ENCODE results near the gene COL7A1. TPM values are rescaled to one million over a fixed set of nuclear protein-coding genes. Genes with fewer than 3 reads are reported as not detected.

COL7A1 gene
- polyA plus RNA-seq, 3 donors = 0.37 to 1.9 TPM; not detected in 1

DNA sequence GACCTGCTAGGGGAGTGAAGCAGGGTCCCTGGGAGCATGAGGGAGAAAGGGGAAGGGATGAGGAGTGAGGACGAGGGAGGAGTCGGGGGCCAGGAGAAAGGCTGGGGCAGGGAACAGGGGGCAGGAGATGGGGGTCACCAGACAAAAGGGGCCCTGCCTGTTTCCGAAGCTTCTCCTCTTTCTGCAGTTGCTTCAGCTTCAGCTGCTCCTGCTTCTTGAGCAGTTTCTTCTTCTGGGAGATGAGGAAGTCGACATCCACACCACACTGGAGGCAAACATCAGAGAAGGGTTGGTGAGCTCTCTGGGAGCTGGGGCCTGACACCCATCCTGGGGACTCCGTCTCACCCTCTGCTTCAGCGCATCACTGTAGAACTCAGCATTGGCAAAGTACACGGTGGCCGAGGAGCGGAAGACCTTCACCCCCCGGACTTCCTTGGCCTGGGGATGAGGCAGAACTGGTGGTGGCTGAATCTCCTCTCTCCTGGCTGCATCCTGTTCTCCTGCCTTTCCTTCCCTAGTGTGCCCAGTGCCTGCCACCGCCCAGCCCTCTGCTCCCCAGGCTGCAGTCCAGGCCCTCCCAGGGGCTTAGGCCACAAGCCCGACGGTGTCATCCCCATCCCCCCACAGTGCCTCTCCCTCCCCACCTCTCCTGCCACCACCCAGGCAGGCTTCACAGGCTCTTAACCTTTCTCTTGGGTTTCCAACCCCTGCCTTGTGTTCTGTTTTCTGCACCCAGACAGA, 33.3 kb upstream of the COL7A1 start:
- no peak overlapping the region for H3K4me2 ChIP-seq (replicated peaks; ENCODE audit: extremely low read depth, low read length, poor library complexity, severe bottlenecking)
- Mint-ChIP-seq H3K9me3 (peaks cover 0 to 3% (median 0%) of the 10 kb centered on the region in 7 donors), H3K4me3 (no peak overlapping the region), H3K4me1 (peaks cover 1% of the 10 kb centered on the region), H3K36me3 (peaks cover 76 to 93% of the 10 kb centered on the region in 2 donors), H3K27me3 (ENCODE audit: low read depth in 3 of 3) (peaks cover 0 to 5% (median 4%) of the 10 kb centered on the region in 3 donors), H3K27ac (peak overlapping the region in 5 of 7 donors; percentile 2 to 60 (median 34))
- peaks cover 82 to 95% of the 10 kb centered on the region in 2 donors for H3K36me3 ChIP-seq (replicated peaks in 1 of 2; ENCODE audit: control insufficient read depth in 1 of 2, insufficient read depth in 2 of 2, low read length in 2 of 2)
- H3K79me2 ChIP-seq (ENCODE audit: insufficient read depth, low read length) = peaks cover 2% of the 10 kb centered on the region
- H3K9ac ChIP-seq (ENCODE audit: insufficient read depth, low read length, poor library complexity, severe bottlenecking) = no peak overlapping the region
- H4K20me1 ChIP-seq (ENCODE audit: insufficient read depth, low read length) = peaks cover 4% of the 10 kb centered on the region
- no peaks in the 10 kb centered on the region for H3K27me3 ChIP-seq (ENCODE audit: control insufficient read depth in 2 of 2, insufficient read depth in 2 of 2, low read length in 2 of 2)
- no peaks in the 10 kb centered on the region for H3K9me3 ChIP-seq (replicated peaks in 1 of 2; ENCODE audit: control insufficient read depth in 1 of 2, insufficient read depth in 1 of 2, low read length in 2 of 2)
- H3K4me1 ChIP-seq (ENCODE audit: control insufficient read depth in 1 of 2, insufficient read depth in 2 of 2, low read length in 2 of 2) = peaks cover 0 to 4% of the 10 kb centered on the region in 2 donors
- intact Hi-C loops (cut with micrococcal nuclease) = no loop called here
- no peak overlapping the region for H3K4me3 ChIP-seq (replicated peaks in 1 of 3; ENCODE audit: low read depth in 2 of 3, low read length in 3 of 3)
- no peak overlapping the region for H2AFZ ChIP-seq (ENCODE audit: insufficient read depth, low read depth, low read length, poor library complexity, severe bottlenecking)
- DNase-seq = no peak
- WGBS (ENCODE audit: insufficient coverage) = 98% methylated on average over 11 of the region's 13 CpGs
- no peak overlapping the region for H3K27ac ChIP-seq (ENCODE audit: low read depth in 1 of 2, low read length in 2 of 2)
- TF ChIP-seq, protein P1, sequence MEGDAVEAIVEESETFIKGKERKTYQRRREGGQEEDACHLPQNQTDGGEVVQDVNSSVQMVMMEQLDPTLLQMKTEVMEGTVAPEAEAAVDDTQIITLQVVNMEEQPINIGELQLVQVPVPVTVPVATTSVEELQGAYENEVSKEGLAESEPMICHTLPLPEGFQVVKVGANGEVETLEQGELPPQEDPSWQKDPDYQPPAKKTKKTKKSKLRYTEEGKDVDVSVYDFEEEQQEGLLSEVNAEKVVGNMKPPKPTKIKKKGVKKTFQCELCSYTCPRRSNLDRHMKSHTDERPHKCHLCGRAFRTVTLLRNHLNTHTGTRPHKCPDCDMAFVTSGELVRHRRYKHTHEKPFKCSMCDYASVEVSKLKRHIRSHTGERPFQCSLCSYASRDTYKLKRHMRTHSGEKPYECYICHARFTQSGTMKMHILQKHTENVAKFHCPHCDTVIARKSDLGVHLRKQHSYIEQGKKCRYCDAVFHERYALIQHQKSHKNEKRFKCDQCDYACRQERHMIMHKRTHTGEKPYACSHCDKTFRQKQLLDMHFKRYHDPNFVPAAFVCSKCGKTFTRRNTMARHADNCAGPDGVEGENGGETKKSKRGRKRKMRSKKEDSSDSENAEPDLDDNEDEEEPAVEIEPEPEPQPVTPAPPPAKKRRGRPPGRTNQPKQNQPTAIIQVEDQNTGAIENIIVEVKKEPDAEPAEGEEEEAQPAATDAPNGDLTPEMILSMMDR (IDR thresholded peaks at IDR 0.05) = no peak

DNA sequence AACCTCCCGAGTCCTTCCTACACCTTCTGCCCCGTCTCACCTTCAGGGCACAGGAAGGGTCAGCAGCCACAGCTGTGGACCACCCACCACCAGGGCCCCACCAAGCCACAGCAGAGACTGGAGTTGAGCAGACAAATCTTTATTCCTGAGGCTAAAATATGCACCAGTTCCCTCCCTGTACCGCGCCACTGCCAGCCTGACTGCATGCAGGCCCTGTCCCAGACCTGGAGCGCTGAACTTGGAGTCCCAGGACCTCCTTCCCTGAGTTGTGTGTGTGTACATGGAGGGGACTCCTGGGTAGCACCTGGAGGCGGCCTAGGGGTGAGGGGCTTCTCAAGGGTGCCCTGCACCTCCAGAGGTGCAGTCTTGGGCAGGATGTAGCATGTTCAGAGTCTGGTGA, 30.5 kb upstream of the COL7A1 start:
- intact Hi-C loops (cut with micrococcal nuclease) = no loop called here
- Histone ChIP-seq H3K4me2 (replicated peaks; ENCODE audit: extremely low read depth, low read length, poor library complexity, severe bottlenecking) (no peak overlapping the region), H2AFZ (ENCODE audit: insufficient read depth, low read depth, low read length, poor library complexity, severe bottlenecking) (no peak overlapping the region), H3K27ac (ENCODE audit: low read depth in 1 of 2, low read length in 2 of 2) (no peak overlapping the region), H3K9me3 (replicated peaks in 1 of 2; ENCODE audit: control insufficient read depth in 1 of 2, insufficient read depth in 1 of 2, low read length in 2 of 2) (no peaks in the 10 kb centered on the region), H3K4me1 (ENCODE audit: control insufficient read depth in 1 of 2, insufficient read depth in 2 of 2, low read length in 2 of 2) (no peaks in the 10 kb centered on the region), H3K4me3 (replicated peaks in 1 of 3; ENCODE audit: low read depth in 2 of 3, low read length in 3 of 3) (no peak overlapping the region), H3K79me2 (ENCODE audit: insufficient read depth, low read length) (no peaks in the 10 kb centered on the region), H4K20me1 (ENCODE audit: insufficient read depth, low read length) (no peaks in the 10 kb centered on the region), H3K36me3 (replicated peaks in 1 of 2; ENCODE audit: control insufficient read depth in 1 of 2, insufficient read depth in 2 of 2, low read length in 2 of 2) (peaks cover 57 to 66% of the 10 kb centered on the region in 2 donors), H3K9ac (ENCODE audit: insufficient read depth, low read length, poor library complexity, severe bottlenecking) (no peak overlapping the region), H3K27me3 (ENCODE audit: control insufficient read depth in 2 of 2, insufficient read depth in 2 of 2, low read length in 2 of 2) (no peaks in the 10 kb centered on the region)
- Mint-ChIP-seq H3K27ac (peak overlapping the region in 1 of 7 donors; percentile 31), H3K36me3 (peaks cover 57 to 65% of the 10 kb centered on the region in 2 donors), H3K9me3 (peaks cover 0 to 6% (median 1%) of the 10 kb centered on the region in 7 donors), H3K4me1 (no peaks in the 10 kb centered on the region), H3K4me3 (no peak overlapping the region), H3K27me3 (ENCODE audit: low read depth in 3 of 3) (peaks cover 0 to 6% (median 4%) of the 10 kb centered on the region in 3 donors)
- WGBS (ENCODE audit: insufficient coverage) = 100% methylated on average over 6 of the region's 6 CpGs
- TF ChIP-seq, protein P1 (IDR thresholded peaks at IDR 0.05) = no peak
- DNase-seq = no peak

Data from CD14-positive monocyte (primary cell).